Panc1 (cell line): ENCODE measurements around the gene METTL5. TPM values are rescaled to one million over a fixed set of nuclear protein-coding genes. Genes with fewer than 3 reads are reported as not detected.

ENCODE experiments used
- ATAC-seq: fragments of 200-7000 bp; cut with Tn5 transposase; 2 replicates; pipeline ENCODE4 v1.9.1; 2020; ENCODE audit warnings: mild to moderate bottlenecking, moderate library complexity
- BruUV-seq: library from RNA; stranded (reverse); fragments of 400-500 nt; replicated peaks from 2 replicates; lab custom pipeline; 2021; lab: Mats Ljungman, UMichigan
- CTCF ChIA-PET: fragments of 300-600 bp; sonication (Branson Sonifier 250); formaldehyde crosslinking; loops from one replicate; lab custom pipeline; 2022; ENCODE audit warnings: antibody characterized with exemption; lab: Charles Lee
- POLR2A ChIA-PET: fragments of 300-600 bp; sonication (Branson Sonifier 250); formaldehyde crosslinking; loops from one replicate; lab custom pipeline; 2022; ENCODE audit warnings: antibody characterized with exemption; lab: Charles Lee
- DNase-seq: peaks from one replicate; pipeline ENCODE4 v3.0.0-alpha.2; 2010; ENCODE audit warnings: low read depth, low spot score
- H3K27ac ChIP-seq: 2 replicates; pipeline ENCODE4 v1.5.1; 2011; ENCODE audit warnings: mild to moderate bottlenecking, low read length, inconsistent platforms
- H3K27me3 ChIP-seq: fragments of 200-500 bp; sonication (Bioruptor generic); 2 replicates; pipeline ENCODE4 v1.6.0; 2014; ENCODE audit warnings: low read length, inconsistent platforms; ENCODE audit not compliant: control insufficient read depth, insufficient read depth
- H3K36me3 ChIP-seq: fragments of 200-500 bp; sonication (Bioruptor generic); 2 replicates; pipeline ENCODE4 v1.5.1; 2014; ENCODE audit warnings: inconsistent platforms, mild to moderate bottlenecking, low read length, moderate library complexity; ENCODE audit not compliant: control insufficient read depth, insufficient read depth
- H3K4me1 ChIP-seq: 2 replicates; pipeline ENCODE4 v1.5.1; 2011; ENCODE audit warnings: inconsistent platforms, mild to moderate bottlenecking, low read length, moderate library complexity; ENCODE audit not compliant: control insufficient read depth, insufficient read depth
- H3K4me3 ChIP-seq, 2 experiments: 2 replicates each; pipeline ENCODE4 v1.5.1; 2011 to 2012; ENCODE audit warnings: low read depth in 2 of 2, low read length in 2 of 2, mild to moderate bottlenecking in 2 of 2, inconsistent platforms in 1 of 2, moderate library complexity in 1 of 2
- H3K9me3 ChIP-seq: fragments of 200-500 bp; sonication (Bioruptor generic); 2 replicates; pipeline ENCODE4 v1.5.1; 2014; ENCODE audit warnings: low read depth, mild to moderate bottlenecking, inconsistent platforms, low read length, moderate library complexity; ENCODE audit not compliant: control insufficient read depth, insufficient read depth
- CTCF ChIP-seq: fragments of 450-650 bp; IDR thresholded peaks from 2 replicates; pipeline ENCODE4 v1.5.1; 2017; ENCODE audit warnings: mild to moderate bottlenecking
- POLR2AphosphoS5 ChIP-seq: IDR thresholded peaks from 2 replicates; pipeline ENCODE4 v1.6.1; 2012; ENCODE audit warnings: mild to moderate bottlenecking, low read depth, low read length, moderate library complexity
- REST ChIP-seq, 2 experiments: IDR thresholded peaks; 2 replicates each; pipeline ENCODE4 v1.6.1; 2011 to 2012; ENCODE audit warnings: low read depth in 2 of 2, control low read depth in 1 of 2, low read length in 1 of 2, mild to moderate bottlenecking in 1 of 2, moderate library complexity in 1 of 2; ENCODE audit not compliant: insufficient read depth in 1 of 2
- SIN3A ChIP-seq: IDR thresholded peaks from 2 replicates; pipeline ENCODE4 v1.6.1; 2012; ENCODE audit warnings: low read depth, mild to moderate bottlenecking, low read length, moderate library complexity, borderline replicate concordance; ENCODE audit not compliant: insufficient read depth
- TCF7L2 ChIP-seq: IDR thresholded peaks from 2 replicates; pipeline ENCODE4 v1.6.1; 2011; ENCODE audit warnings: mild to moderate bottlenecking, low read depth, low read length, inconsistent platforms
- in situ Hi-C: cut with HindIII; loops from 2 replicates; pipeline ENCODE4 v1.10.0; 2016; ENCODE audit warnings: low sequenced_read_pairs, low pct_unique_long_range_greater_than_20kb
- intact Hi-C: fragments of 100-400 bp; cut with micrococcal nuclease; formaldehyde crosslinking; loops from one replicate; pipeline ENCODE4 v1.10.0; 2022; ENCODE audit not compliant: unreplicated experiment
- total RNA-seq: library from RNA; stranded (reverse); gene quantifications from one replicate; pipeline ENCODE4 v1.2.1, GENCODE V29; 2021; ENCODE audit not compliant: unreplicated experiment

The METTL5 gene
- total RNA-seq, 1 experiment from 2014 or later, result 81.4 TPM

- no peaks in the 10 kb centered on the region for H3K36me3 ChIP-seq
- H3K27me3 ChIP-seq, result no peaks in the 10 kb centered on the region
- intact Hi-C loops (no loop called here), in situ Hi-C loops (no loop called here)
- H3K27ac ChIP-seq, result no peak overlapping the region
- no peak for TF ChIP-seq REST (IDR thresholded peaks at IDR 0.05; ENCODE audit: insufficient read depth in 1 of 2, low read depth in 2 of 2, low read length in 1 of 2)
- TF ChIP-seq CTCF, result peak; percentile 26; the same call in 1 of the 2 replicates
- TF ChIP-seq POLR2AphosphoS5, result no peak
- POLR2A ChIA-PET, result interaction anchor here (0.7 kb wide), 1 partner anchor 48 kb away, joined by 3 read pairs; no protein-coding TSS in a partner anchor
- no TSS peak for BruUV-seq
- no peaks in the 10 kb centered on the region for H3K9me3 ChIP-seq
- DNase-seq, result no peak
- H3K4me3 ChIP-seq, result no peak overlapping the region
- no peak for ATAC-seq
- CTCF ChIA-PET, result no interaction called here
- H3K4me1 ChIP-seq, result no peaks in the 10 kb centered on the region
Measured at GRCh38 chr2:169782513-169782912, 42.2 kb downstream of the METTL5 start.

GRCh38 chr2:169781249-169782013 lies 43.3 kb downstream of the METTL5 start:
- Histone ChIP-seq H3K4me3 (no peak overlapping the region), H3K4me1 (no peaks in the 10 kb centered on the region), H3K9me3 (no peaks in the 10 kb centered on the region), H3K27me3 (no peaks in the 10 kb centered on the region), H3K27ac (no peak overlapping the region), H3K36me3 (no peaks in the 10 kb centered on the region)
- ATAC-seq (no peak), DNase-seq (no peak)
- intact Hi-C loops (no loop called here), in situ Hi-C loops (no loop called here)
- ChIA-PET CTCF (no interaction called here), POLR2A (interaction anchor here (0.7 kb wide), 1 partner anchor 47 kb away, joined by 3 read pairs; no protein-coding TSS in a partner anchor)
- TF ChIP-seq POLR2AphosphoS5 (no peak), TCF7L2 (no peak), CTCF (no peak), SIN3A (no peak), REST (IDR thresholded peaks at IDR 0.05; ENCODE audit: insufficient read depth in 1 of 2, low read depth in 2 of 2, low read length in 1 of 2) (no peak)
- no TSS peak for BruUV-seq
